GM18508 (cell line): ENCODE data around the gene SLC17A7.

ENCODE experiments used
- ATAC-seq: cut with Tn5 transposase; IDR thresholded peaks from one replicate; pipeline ENCODE4 v1.9.1; 2021; ENCODE audit warnings: moderate number of reproducible peaks; ENCODE audit not compliant: insufficient read depth, unreplicated experiment

The SLC17A7 gene

DNA sequence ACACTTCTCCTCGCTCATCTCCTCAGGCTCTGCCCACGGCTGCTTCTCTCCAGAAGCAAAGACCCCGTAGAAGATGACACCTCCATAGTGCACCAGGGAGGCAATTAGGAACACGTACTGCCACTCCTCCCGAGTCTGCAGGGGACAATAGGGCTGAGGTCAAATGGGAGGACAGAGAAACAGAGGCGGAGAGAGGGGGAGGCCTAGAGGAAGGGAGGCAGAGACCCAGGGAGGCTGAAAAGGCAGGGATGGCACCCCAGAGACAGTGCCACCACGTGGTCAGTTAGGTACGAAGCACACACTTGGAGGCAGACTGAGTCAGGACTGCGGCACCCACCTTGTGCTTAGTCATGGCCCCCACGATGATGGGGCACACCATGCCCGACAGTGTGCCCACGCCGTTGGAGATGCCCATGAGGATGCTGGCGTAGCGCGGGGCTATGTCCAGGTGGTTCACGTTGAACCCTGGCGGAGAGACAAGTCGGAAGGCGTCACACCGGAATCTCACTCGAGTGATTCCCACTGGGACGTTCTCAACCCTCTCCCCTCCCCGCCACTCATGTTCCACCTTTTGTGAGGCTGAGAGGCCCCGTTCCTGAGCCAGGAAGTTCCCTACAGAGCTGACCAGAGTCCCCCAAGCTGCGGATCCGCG lies 10.5 kb downstream of the SLC17A7 start:
- no peak for ATAC-seq

DNA sequence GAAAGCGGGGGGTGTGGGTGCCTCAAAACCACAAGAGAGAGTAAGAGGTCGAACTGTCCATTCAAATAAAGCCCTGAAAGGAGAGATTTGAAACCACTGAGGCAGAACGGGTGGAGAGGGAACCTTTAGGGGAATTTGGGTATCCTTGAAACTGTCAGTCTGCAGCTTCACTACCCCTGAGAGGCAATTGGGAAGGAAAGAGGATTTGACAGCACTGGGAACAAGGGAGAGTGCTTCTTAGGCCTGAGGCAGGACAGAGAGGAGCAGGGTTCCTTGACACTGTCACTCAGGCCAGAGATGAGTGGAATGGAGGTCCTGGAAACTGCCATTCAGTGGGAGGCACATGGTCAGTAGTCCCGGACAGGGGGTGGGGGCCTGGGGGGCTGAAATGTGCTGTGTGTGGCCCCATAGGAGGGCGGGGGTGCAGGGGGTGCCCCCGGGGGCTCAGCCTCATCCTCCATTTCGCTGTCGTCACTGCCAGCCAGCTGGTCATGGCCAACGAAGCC lies 11.1 kb downstream of the SLC17A7 start:
- no peak for ATAC-seq

DNA sequence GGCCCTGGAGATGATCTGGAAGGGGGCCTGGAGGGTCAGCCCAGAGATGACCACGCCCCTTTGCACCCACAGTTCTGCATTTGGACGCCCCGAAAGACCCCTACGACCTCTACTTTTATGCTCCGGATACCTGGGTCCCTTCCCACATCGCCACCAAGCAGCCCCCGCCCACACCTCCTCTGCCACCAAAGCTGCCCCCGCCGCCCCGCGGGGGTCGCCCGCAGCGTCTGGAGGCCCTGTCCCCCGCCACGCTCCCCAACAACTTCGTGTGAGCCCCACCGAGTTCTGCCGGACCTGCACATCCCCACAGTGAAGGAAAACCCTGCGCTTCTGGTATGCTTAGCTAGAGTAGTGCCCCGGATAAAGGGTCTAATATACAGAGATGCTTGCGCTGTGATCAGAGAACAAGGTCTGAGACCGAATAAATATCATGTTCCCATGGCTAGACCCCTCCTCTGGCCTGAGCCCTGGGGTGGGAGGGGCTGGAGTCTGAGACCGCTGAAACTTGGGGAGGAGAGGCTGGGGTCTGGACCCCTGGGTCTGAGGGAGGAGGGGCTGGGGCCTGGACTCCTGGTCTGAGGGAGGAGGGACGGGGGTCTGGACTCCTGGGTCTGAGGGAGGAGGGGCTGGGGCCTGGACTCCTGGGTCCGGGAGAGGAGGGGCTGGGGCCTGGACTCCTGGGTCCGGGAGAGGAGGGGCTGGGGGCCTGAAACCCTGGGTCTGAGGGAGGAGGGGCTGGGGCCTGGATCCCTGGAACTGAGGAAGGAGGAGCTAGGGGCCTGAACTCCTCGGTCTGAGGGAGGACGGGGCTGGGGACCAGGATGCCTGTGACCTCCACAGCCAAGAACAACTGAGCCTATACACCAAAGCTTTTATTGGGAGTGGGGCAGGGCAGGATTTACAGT lies 12.5 kb downstream of the SLC17A7 start:
- ATAC-seq = no peak

DNA sequence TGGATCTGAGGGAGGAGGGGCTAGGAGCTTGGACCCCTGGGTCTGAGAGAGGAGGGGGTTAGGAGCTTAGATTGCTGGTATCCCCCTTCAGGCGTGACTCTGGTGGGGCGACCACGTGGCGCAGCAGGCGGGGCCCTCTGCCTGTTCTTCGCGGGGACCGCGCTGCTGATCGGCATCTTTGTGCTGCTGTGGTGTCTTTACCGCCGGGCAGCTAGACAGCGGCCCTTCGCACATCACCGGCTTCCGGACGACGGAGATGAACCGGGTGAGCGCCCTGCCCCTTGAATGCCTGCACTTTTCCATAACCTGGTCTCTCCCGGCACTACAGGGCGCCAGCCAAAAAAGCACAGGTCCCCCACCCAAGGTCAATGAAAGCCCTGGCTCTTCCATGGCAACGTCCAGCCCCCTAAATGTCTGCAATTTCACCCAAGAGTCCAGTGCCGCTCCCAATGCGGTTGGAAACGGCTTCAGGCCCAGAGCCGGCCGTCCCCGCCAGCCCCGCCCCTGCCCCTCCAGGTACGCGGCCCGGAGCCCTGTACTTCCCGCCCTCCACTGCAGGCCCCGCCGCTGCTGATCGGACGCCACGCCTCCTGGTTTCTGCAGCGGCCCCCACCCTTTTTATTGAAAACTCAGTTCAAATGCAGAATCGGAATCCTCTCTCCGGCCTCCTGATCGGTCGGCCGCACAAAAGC lies 13.3 kb downstream of the SLC17A7 start:
- ATAC-seq = no peak

DNA sequence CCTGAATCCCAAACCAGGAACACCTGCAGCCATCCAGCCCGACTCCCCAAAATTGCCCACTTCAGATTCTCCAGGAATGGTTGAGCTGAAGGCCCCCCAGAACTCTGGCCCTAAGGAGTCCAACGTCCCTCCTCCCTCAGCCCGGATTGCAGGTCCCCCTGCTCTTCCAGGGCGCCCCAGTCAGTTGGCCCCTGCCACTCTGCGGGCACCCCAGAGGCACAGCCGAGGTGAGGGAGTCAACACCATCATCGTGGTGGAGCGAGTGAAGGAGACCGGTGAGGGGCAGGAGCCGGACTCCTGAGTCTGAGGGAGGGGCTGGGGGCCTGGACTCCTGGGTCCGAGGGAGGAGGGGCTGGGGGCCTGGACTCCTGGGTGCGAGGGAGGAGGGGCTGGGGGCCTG lies 14.0 kb downstream of the SLC17A7 start:
- ATAC-seq = no peak

DNA sequence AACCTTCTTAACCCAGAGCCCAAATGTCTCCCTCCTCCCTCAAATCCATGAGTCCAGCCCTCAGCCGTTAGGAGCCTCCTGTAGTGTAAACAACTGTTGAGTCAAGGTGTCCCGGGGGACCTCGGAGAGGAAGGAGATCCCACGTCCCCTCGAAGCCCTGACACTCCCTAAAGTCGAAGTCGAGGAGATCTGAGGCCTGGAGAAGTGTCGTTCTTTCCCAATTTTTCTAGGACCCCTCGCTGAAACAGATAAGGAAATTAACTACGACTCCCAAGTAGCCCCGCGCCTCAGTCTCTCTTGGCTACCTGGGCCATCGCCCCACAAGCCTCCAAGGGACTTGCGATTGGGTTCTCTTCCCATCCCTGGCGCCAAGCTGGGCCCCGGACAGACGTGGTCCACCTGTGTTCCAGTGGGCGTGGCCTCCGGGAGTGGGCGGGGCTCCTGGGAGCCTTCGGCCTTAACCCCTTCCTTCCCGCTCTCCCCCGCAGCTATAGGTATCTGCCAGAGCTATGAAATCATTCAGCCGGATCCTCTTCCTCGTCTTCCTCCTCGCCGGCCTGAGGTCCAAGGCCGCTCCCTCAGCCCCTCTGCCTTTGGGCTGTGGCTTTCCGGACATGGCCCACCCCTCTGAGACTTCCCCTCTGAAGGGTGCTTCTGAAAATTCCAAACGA lies 15.3 kb downstream of the SLC17A7 start:
- ATAC-seq = no peak

DNA sequence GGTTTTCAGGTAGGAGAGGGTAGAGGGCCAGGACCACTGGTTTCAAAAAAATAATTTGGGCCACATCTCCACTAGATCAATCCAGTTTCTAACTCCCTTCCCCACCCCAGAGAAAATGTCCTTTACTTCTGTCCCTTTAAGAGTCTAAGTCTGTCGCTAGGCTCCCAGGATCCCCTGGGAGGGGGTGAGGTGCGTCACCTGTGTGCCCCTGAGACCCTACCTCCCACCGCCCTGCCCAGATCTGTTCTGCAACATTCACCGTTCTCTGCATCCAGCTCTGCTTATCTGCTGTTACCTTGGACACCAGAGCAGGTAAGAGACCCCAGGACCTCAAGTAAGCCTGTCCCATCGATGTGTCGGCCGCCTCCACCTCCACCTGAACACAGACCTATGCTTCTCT lies 16.1 kb downstream of the SLC17A7 start, which contains the start of gene GFY:
TSS of gene GFY (plus strand) at position 211 of the 400 bp plus-strand sequence. CDS start 1,043 bp downstream, outside the sequence.
- no peak for ATAC-seq

DNA sequence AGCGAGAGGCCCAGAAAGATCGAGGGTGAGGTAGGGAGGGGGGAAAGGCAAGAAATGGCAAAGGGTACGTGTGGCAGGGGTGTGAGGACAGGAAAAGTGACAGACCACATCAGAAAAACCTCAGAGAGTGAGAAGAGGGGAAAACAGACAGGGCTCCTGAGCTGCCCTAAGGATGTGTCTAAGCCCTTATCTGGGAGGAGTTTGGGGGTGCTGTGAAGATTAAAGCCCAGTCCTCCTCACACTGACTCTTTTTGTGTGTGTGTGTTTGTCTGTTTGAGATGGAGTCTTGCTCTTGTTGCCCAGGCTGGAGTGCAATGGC lies 17.4 kb downstream of the SLC17A7 start:
- no peak for ATAC-seq

DNA sequence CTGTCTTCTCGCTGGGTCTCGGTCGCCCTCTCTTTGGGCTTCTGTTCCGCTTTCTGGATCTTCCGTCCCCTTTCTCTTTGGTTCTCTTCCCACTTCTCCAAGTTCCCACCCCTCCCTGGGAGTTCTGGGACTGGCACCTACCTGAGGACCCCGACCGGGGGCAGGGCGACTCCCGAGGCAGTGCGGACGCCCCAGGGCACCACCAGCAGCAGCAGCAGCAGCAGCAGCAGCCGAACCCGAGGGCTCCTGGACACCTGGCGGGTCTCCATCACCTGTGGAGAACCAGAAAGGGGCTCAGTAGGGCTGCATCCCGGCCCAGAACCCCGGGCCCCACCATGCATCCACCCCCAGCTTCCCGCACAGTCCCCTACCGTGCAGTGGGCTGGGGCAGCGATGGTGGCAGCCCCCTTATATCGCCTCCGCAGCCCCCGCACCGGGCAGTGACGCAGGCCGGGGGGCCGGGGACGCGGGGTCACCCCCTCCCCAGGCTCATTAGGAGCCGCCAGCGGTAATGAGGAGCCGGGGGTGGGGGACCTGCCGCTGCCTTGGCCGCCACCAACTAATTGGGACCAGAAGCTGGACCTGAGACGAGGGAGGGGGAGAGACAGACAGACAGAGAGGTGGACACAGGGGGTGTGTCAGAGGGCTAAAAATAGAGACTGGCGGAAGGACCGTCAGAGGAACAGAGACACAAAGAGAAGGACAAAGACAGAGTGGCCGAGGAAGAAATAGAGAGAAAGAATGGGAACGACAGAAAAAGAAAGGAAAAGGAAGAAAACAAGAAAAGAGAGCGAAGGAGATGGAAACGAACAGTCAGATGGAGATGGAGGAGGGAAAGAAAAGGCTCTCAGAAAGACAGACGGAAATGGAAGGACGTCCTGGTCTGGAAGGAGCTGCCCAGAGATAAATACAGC lies 18.0 kb downstream of the SLC17A7 start, which contains the start of gene PTH2:
TSS of gene PTH2 (minus strand) at position 371 of the 914 bp plus-strand sequence. CDS start at position 269, 102 bp downstream.
- no peak for ATAC-seq

DNA sequence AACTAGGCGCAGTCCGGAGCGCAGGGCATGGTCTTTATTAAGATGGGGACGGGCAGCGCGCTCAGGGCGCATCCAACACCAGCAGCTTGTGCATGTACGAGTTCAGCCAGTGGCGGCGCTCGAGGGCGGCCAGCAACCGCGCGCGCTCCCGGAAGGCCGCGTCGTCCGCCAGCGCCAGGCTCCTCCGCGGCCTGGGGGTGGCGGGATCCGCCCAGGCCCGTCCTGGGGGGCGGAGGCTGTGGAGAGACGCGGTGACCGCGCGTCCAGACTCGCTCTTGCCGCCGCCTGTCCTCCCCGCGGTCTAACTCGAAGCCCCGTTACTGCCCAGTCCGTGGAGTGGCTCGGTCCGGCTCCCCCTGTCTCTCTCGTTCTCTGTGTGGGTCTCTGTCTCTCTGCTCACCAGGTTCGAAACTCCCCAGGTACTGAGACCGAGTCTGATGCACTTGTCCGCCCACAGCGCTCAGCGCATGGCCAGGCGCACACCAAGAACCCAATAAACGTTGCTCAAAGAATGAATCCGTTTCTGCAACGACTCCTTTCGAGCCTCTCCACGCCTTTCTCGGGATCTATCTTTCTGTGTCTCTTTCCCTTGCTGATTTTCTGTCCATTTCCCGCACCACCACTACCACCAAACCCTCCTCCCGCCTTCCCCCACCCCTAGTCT lies 18.8 kb downstream of the SLC17A7 start:
- ATAC-seq = no peak

DNA sequence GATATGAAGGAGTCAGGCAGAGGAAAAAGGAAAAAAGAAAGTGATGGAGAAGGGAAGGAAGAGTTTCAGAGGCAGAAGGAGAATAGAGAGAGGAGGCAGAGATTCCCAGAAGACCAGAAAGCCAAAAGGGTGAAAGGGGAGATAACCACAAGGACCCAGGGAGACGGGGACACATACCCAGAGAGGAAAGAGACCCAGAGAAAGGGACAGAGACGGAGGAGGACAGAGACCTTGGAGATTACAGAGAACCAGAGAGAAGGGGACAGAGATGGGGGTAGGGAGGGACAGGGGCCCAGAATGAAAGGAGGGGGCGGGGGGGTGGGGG lies 19.5 kb downstream of the SLC17A7 start:
- ATAC-seq = no peak

DNA sequence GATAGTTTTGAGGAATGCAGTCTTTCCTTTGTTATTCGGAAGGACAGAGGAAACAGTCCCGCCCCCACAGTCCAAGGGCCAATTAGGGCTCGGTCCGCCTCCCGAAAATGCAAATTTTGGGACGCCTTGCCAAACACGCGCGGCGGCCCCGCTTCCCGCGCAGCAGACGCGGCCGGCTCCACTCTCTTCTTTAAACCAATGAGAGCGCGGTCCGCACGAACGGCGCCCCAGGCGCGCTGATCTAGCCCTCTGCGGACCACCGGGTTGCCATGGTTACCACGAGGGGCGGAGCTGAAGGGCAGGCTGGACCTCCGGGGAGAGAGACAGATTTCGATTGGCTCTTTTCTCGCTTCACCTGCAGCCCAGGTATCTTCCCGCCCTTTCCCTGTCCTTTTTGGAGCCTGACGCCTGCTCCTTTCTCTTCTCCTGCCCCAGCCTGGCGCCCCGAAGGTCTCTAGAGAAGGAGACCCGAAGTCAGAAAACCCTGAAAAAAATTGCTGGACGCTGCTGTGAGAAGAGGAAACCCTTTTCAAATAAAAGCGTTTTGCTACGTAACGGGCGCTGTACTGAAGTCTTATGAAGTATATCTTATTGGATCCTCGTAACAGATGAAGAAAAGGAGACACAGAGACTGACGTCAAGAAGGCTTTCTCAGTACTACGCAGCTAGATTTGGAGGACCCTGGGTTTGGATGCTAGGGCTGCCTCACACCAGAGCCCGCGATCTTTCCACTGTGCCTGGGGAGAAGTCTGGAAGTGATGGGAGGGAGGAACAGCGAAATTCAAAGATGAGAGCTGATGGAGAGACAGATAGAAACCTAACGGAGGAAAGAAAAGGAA lies 20.1 kb downstream of the SLC17A7 start:
- no peak for ATAC-seq

DNA sequence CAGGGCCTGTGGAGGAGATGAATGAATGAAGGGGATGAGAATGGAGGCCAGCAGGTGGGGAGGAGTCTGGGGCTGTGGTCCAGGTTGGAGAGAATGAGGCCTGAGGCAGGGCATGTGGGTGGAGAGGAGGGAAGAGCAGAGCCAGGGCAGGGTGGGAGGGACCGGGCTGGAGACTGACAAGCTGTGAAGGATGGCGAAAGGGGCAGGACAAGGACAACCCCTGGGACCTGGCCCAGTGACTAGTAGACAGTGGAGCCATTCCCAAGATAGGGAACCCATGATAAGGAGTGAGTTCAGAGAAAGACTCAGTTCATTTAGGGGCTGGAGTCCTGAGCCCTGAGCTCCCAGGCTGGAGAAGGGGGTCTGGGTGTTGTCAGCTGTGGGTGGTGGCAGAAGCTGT lies 21.1 kb downstream of the SLC17A7 start:
- no peak for ATAC-seq

DNA sequence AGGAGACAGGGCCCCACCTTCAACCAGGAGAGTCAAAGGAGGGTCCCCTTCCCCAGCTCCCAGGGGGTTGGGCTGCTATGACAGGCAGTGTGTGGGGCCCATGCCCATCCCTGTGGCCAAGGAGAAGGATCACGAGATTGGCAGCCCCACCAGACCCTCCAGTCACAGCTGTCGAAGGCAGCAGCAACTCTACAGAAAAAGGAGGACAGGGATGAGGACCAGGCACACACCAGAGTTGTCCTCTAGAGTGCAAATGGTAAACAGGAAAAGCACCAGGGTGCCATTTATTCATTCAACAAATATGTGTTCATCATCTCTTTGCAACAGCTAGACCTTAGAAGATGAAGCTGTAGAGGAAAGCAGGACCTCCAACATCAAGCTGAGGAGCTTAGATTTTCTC lies 22.2 kb downstream of the SLC17A7 start:
- ATAC-seq = no peak

DNA sequence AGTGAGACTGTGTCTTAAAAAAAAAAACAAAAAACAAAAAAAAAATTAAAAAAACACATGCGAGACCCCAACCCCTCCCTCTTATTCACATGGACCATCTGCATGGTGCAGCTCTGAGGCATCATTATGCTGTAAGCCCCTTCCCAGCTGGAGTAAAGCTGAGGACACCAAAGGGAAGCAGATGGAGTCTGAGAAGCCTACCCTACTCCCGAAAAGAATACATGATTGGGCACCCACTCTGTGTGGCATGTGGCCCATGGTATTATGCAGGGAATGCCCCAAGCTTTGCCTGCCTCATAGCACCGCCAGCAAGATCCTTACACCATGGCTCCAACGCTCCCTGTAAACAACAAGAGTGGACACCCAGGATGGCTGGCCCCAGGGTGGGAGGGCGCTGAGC lies 22.8 kb downstream of the SLC17A7 start:
- ATAC-seq = no peak

DNA sequence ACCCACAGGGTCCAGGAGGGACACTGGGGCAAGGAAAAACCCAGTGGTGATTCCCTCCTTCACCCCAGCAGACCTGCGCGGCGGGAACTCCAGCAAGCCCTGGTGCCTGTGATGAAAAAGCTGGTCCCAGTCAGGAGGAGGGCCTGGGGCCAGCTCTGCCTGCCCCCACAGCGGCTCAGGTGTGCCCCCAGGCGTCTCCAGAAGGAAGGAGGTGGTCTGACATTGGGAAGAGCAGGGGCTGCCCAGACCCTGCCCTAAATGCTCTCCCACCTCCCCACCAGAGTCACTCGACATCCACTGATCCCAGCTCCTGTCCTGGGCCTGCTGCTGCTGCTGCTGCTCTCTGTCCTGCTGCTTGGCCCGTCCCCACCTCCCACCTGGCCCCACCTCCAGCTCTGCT lies 24.2 kb downstream of the SLC17A7 start:
- ATAC-seq = no peak

DNA sequence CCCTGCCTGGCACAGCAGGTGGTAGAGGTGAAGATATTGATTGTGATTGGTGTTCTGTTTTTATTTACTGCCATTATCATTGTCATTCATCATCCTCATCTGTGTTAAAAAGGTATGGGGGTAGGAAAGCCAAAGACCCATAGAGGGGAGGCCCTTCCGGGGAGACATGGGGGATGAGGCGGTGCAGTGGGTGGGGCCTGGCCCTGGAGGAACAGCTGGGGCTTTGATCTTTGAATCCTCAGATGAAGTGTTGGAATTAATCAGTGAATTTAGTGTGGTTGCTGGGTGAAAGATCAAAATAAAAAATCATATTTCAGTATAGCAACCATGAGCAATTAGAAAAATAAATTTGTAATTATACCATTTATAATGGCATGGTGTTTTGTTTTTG lies 25.5 kb downstream of the SLC17A7 start:
- ATAC-seq = no peak
